Measurements from ENCODE around the gene CDKN1C. TPM values are rescaled to one million over a fixed set of nuclear protein-coding genes. Genes with fewer than 3 reads are reported as not detected.

Gene CDKN1C
- total and polyA plus RNA-seq, 2 of the 8 experiments (the other 6 are each of a cell fraction or from before 2014, with no cell fraction given) = 12.8 to 14.1 TPM

- TF ChIP-seq CHD7 (IDR thresholded peaks at IDR 0.05; ENCODE audit: insufficient replicate concordance, low read length) = no peak
Measured at GRCh38 chr11:2842876-2843275, 42.7 kb downstream of the CDKN1C start (continued).

All from H1 (cell line).